COLO829 (cell line): ENCODE data around the gene PPP2R3B.
"Not testable (repeated sequence)": the region's sequence is repeated elsewhere in the genome, so short reads cannot be mapped to it uniquely, and the experiment has no call there.

Experiments
- DNase-seq: peaks from one replicate; pipeline ENCODE4 v3.0.0; 2012; ENCODE audit warnings: low spot score

PPP2R3B gene

GRCh38 chrX:402857-403256 lies 16.1 kb upstream of the PPP2R3B start:
- no peak for DNase-seq

GRCh38 chrX:400258-400657 lies 13.6 kb upstream of the PPP2R3B start:
- no peak for DNase-seq

- no peak for DNase-seq
Observed at GRCh38 chrX:397575-397974, 10.9 kb upstream of the PPP2R3B start.

GRCh38 chrX:394830-395229 lies 8.1 kb upstream of the PPP2R3B start:
- DNase-seq = no peak

GRCh38 chrX:392575-392846 lies 5.8 kb upstream of the PPP2R3B start:
- DNase-seq = no peak

- DNase-seq = no peak
Observed at GRCh38 chrX:391717-392574, 5.2 kb upstream of the PPP2R3B start.

- DNase-seq = no peak
Observed at GRCh38 chrX:390459-390858, 3.8 kb upstream of the PPP2R3B start.

GRCh38 chrX:389021-389441 lies 2.3 kb upstream of the PPP2R3B start:
- DNase-seq = peak; percentile 77

- DNase-seq = no peak
Observed at GRCh38 chrX:387729-388128, 1.0 kb upstream of the PPP2R3B start.

GRCh38 chrX:386239-386767 lies 404 bp downstream of the PPP2R3B start:
- DNase-seq = no peak

- not testable (repeated sequence) for DNase-seq
Observed at GRCh38 chrX:385736-386135, 971 bp downstream of the PPP2R3B start.

- no peak for DNase-seq
Observed at GRCh38 chrX:384861-385260, 1.8 kb downstream of the PPP2R3B start.

GRCh38 chrX:378443-378842 lies 8.3 kb downstream of the PPP2R3B start:
- DNase-seq = no peak

GRCh38 chrX:376206-376605 lies 10.5 kb downstream of the PPP2R3B start:
- DNase-seq = not testable (repeated sequence)

GRCh38 chrX:375181-376036 lies 11.3 kb downstream of the PPP2R3B start:
- no peak for DNase-seq

- DNase-seq = no peak
Observed at GRCh38 chrX:374596-374995, 12.1 kb downstream of the PPP2R3B start.

- no peak for DNase-seq
Observed at GRCh38 chrX:373641-374471, 12.9 kb downstream of the PPP2R3B start.

- DNase-seq = no peak
Observed at GRCh38 chrX:372856-373640, 13.7 kb downstream of the PPP2R3B start.

GRCh38 chrX:371907-372306 lies 14.8 kb downstream of the PPP2R3B start:
- no peak for DNase-seq

GRCh38 chrX:370963-371745 lies 15.6 kb downstream of the PPP2R3B start:
- DNase-seq = no peak
